DND-41 (cell line): Measurements from ENCODE around the gene F3.

Experiments
- ATAC-seq: fragments of 200-7000 bp; cut with Tn5 transposase; 3 replicates; pipeline ENCODE4 v1.9.1; 2021; ENCODE audit warnings: low read depth; ENCODE audit not compliant: insufficient read depth
- DNase-seq: peaks from one replicate; pipeline ENCODE4 v3.0.0-alpha.2; 2020
- H2AFZ ChIP-seq: 2 replicates; pipeline ENCODE4 v1.6.0; 2012; ENCODE audit warnings: low read depth, low read length
- H3K27ac ChIP-seq: 2 replicates; pipeline ENCODE4 v1.5.1; 2012; ENCODE audit warnings: low read length, inconsistent platforms
- H3K27me3 ChIP-seq: fragments of 200-600 bp; sonication (generic); 2 replicates; pipeline ENCODE4 v1.6.0; 2012; ENCODE audit warnings: low read length, mild to moderate bottlenecking, inconsistent platforms; ENCODE audit not compliant: insufficient read depth, poor library complexity
- H3K36me3 ChIP-seq: 2 replicates; pipeline ENCODE4 v1.5.1; 2012; ENCODE audit warnings: low read length, inconsistent platforms; ENCODE audit not compliant: insufficient read depth
- H3K4me1 ChIP-seq: 2 replicates; pipeline ENCODE4 v1.5.1; 2012; ENCODE audit warnings: mild to moderate bottlenecking, low read length; ENCODE audit not compliant: insufficient read depth
- H3K4me2 ChIP-seq: 2 replicates; pipeline ENCODE4 v1.6.0; 2012; ENCODE audit warnings: mild to moderate bottlenecking, moderate library complexity, low read length, inconsistent platforms; ENCODE audit not compliant: insufficient read depth
- H3K4me3 ChIP-seq, 2 experiments: fragments of 200-600 bp in 1 of 2; shearing (Covaris generic) in 1 of 2; 2 replicates each; pipeline ENCODE4 v1.5.1; 2012 to 2016; ENCODE audit warnings: inconsistent platforms in 2 of 2, low read length in 2 of 2, mild to moderate bottlenecking in 2 of 2, low read depth in 1 of 2, moderate library complexity in 1 of 2
- H3K79me2 ChIP-seq: 2 replicates; pipeline ENCODE4 v1.6.0; 2012; ENCODE audit warnings: low read length, inconsistent platforms; ENCODE audit not compliant: insufficient read depth
- H3K9ac ChIP-seq: 2 replicates; pipeline ENCODE4 v1.6.0; 2012; ENCODE audit warnings: low read depth, mild to moderate bottlenecking, inconsistent platforms, low read length, moderate library complexity
- H3K9me3 ChIP-seq: 2 replicates; pipeline ENCODE4 v1.5.1; 2012; ENCODE audit warnings: low read length, moderate library complexity, mild to moderate bottlenecking, inconsistent platforms; ENCODE audit not compliant: insufficient read depth, severe bottlenecking
- H4K20me1 ChIP-seq: 2 replicates; pipeline ENCODE4 v1.6.0; 2012; ENCODE audit warnings: low read length; ENCODE audit not compliant: insufficient read depth
- EZH2 ChIP-seq: IDR thresholded peaks from 3 replicates; pipeline ENCODE4 v1.6.1; 2012; ENCODE audit warnings: borderline replicate concordance, low read depth, mild to moderate bottlenecking, moderate library complexity, low read length, inconsistent platforms; ENCODE audit not compliant: severe bottlenecking
- TF ChIP-seq, protein P1 (sequence below): IDR thresholded peaks from 2 replicates; pipeline ENCODE4 v1.5.1; 2012; ENCODE audit warnings: borderline replicate concordance, low read length, moderate library complexity, mild to moderate bottlenecking; ENCODE audit not compliant: poor library complexity, severe bottlenecking; ENCODE audit errors: extremely low read depth

The F3 gene

DNA sequence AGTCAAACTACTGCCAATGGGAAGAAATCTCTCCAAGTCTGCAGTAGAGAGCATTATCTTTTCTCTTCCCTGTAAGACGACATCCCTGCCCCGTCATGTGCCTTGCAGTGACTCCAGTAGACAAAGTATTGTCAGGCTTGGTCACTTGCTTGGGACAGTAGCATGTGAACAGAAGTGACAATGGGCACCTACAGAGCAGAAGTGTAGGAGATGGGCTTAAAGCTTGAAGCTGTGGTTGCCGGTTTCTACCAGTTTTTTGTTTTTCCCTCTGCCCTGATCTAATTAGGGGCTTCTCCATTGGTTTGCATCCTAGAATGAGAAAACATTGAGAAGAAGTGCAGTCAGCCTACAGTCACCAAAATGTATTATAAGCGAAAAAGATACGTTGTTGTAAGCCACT, 12.7 kb downstream of the F3 start:
- Histone ChIP-seq H3K79me2 (no peaks in the 10 kb centered on the region), H3K9me3 (no peaks in the 10 kb centered on the region), H3K4me1 (no peaks in the 10 kb centered on the region), H3K9ac (no peak overlapping the region), H3K4me3 (no peak overlapping the region), H3K36me3 (peaks cover 7% of the 10 kb centered on the region), H4K20me1 (no peaks in the 10 kb centered on the region), H2AFZ (no peak overlapping the region), H3K4me2 (no peak overlapping the region), H3K27ac (no peak overlapping the region), H3K27me3 (no peaks in the 10 kb centered on the region)
- TF ChIP-seq EZH2: no peak
- TF ChIP-seq, protein P1, sequence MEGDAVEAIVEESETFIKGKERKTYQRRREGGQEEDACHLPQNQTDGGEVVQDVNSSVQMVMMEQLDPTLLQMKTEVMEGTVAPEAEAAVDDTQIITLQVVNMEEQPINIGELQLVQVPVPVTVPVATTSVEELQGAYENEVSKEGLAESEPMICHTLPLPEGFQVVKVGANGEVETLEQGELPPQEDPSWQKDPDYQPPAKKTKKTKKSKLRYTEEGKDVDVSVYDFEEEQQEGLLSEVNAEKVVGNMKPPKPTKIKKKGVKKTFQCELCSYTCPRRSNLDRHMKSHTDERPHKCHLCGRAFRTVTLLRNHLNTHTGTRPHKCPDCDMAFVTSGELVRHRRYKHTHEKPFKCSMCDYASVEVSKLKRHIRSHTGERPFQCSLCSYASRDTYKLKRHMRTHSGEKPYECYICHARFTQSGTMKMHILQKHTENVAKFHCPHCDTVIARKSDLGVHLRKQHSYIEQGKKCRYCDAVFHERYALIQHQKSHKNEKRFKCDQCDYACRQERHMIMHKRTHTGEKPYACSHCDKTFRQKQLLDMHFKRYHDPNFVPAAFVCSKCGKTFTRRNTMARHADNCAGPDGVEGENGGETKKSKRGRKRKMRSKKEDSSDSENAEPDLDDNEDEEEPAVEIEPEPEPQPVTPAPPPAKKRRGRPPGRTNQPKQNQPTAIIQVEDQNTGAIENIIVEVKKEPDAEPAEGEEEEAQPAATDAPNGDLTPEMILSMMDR: no peak
- ATAC-seq (no peak), DNase-seq (no peak)

DNA sequence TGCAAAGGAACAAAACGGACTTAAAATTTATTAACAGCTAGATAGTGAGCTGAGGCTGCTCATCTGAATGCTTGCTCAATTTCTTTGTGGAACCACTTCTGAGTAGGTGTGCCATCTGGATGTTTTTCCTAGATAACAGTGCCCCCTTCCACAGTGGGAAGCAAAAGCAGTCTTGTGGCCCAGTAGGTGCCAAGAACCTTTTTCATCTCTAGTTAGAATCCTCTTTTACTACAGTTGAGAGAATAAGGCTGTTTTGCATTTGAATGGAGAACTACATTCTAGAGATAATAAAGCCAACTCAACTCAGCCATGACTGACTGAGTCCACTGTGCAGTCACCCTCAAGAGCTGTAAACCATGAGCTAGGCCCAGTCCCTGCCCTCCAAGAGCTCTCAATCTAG, 13.3 kb downstream of the F3 start:
- H3K27me3 ChIP-seq: no peaks in the 10 kb centered on the region
- no peak for DNase-seq
- no peaks in the 10 kb centered on the region for H3K4me1 ChIP-seq
- no peak overlapping the region for H3K4me2 ChIP-seq
- no peak overlapping the region for H3K4me3 ChIP-seq
- H3K79me2 ChIP-seq: no peaks in the 10 kb centered on the region
- no peaks in the 10 kb centered on the region for H3K9me3 ChIP-seq
- TF ChIP-seq, protein P1: peak; percentile 16
- no peak for TF ChIP-seq EZH2
- H3K36me3 ChIP-seq: peaks cover 7% of the 10 kb centered on the region
- H3K27ac ChIP-seq: no peak overlapping the region
- no peak overlapping the region for H2AFZ ChIP-seq
- no peak for ATAC-seq
- H3K9ac ChIP-seq: no peak overlapping the region
- no peaks in the 10 kb centered on the region for H4K20me1 ChIP-seq

DNA sequence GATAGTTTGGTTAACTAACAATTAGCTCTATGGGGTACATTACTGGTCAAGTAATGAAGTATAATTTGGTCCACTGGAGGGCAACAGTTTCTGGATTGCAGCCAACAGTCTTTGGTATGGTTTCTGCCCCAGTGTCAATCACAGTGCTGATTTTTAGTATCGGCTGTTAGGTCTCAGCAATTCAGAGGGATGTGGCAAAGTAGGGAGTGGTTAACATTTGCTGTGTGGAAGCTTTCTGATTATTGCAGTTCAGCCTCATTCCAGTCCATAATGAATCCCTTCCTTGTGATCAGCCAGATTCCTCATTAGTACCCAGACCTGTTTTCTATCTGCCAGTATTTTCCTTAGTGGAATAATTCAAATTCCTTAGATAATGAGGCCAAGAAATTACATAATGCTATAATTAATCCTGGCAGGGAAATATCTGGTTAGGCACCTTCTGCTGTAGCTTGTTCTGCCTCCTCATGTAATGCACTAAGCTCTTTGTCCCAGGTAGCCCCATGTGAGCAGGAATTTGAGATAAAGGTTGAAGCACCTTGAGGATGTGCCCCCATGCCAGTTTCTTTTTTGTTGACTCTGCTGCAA, 14.0 kb downstream of the F3 start:
- H3K27me3 ChIP-seq: no peaks in the 10 kb centered on the region
- H2AFZ ChIP-seq: no peak overlapping the region
- H3K4me1 ChIP-seq: no peaks in the 10 kb centered on the region
- DNase-seq (no peak), ATAC-seq (no peak)
- no peak overlapping the region for H3K27ac ChIP-seq
- no peaks in the 10 kb centered on the region for H3K79me2 ChIP-seq
- no peaks in the 10 kb centered on the region for H4K20me1 ChIP-seq
- no peak overlapping the region for H3K4me3 ChIP-seq
- TF ChIP-seq EZH2: no peak
- TF ChIP-seq, protein P1: no peak
- no peak overlapping the region for H3K4me2 ChIP-seq
- H3K9ac ChIP-seq: no peak overlapping the region
- peaks cover 7% of the 10 kb centered on the region for H3K36me3 ChIP-seq
- no peaks in the 10 kb centered on the region for H3K9me3 ChIP-seq
